ENCODE measurements around the gene TMA16.

The TMA16 gene

DNA sequence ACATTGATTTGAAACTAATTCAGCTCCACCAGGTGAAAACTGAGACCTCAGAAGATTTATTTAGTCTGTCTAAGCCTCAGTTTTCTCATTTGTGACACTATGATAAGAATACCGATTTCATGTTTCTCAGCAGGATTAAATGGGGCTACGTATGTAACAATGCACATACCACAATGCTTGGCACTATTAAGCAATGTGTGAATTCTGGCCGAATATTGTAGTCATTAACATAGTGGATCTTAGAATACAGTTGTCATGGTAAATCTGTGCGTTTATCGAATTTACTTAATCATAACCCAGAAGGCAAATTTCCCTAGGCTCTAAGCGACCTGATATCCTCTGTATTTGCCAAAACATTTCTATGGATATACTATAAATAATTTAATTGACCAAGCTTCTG is 69.1 kb downstream of the TMA16 start:
- DNase-seq (ENCODE audit: low spot score), result no peak

GRCh38 chr4:163564221-163564720 is 69.8 kb downstream of the TMA16 start:
- DNase-seq (ENCODE audit: low spot score), result no peak

DNA sequence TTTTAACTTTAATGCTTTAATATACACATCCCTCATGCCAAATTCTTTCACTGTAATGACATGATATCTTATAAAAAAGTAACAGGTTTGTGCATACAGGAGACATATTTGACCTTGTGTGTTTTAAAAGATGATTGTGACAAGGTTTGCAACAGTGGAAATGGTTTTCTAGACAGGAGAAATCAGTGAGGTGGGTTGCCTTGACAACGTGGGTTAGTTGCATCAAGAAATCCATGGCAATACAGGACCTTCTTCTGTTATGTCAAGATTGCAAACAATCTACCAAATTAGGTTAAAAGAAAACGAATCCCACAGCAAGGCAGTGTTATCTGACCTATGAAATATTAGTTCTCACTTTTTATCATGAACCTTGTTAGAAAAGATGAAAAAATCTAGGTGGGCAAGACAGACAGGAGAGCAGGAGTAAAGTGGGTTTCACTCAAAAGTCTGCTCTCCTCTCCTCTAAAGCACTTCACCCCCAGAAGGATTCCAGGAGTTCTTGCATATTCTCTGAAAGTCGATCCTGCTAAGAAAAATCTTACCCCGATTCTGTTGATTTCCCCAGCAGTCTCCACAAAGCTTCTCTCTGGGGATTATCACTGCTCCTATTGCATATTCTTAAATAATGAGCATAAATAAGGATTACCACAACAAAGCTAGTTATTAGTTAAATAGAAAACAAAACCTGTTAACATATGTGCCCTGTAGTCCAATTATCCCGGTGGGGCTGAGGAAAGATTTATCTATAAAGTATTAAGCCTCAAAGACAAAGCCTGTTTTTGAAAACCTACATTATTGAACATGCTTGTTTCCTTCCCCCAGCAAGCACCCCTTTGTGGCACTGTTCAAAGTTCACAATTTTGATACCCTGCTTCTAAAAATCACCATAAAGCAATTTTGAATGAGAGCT is 71.0 kb downstream of the TMA16 start:
- DNase-seq (ENCODE audit: low spot score), result no peak

GRCh38 chr4:163566257-163566796 is 71.8 kb downstream of the TMA16 start:
- DNase-seq (ENCODE audit: low spot score), result no peak

- DNase-seq (ENCODE audit: low spot score), result no peak
These were observed 74.4 kb downstream of the TMA16 start for GRCh38 chr4:163568843-163569242.
